Measurements from ENCODE around the gene CLDN19.
A peak's percentile ranks its signal among the peaks of the same experiment; 100 is the strongest.

CLDN19 gene

GRCh38 chr1:42730988-42731387 lies 9.0 kb downstream of the CLDN19 start:
- TF ChIP-seq RAD21 (IDR thresholded peaks at IDR 0.05; ENCODE audit: low read depth) (peak; percentile 78), CREB1 (IDR thresholded peaks at IDR 0.05; ENCODE audit: low read depth) (no peak), REST (IDR thresholded peaks at IDR 0.05; ENCODE audit: low read depth) (no peak), USF1 (IDR thresholded peaks at IDR 0.05) (no peak)

GRCh38 chr1:42730002-42730401 lies 10.0 kb downstream of the CLDN19 start:
- TF ChIP-seq NFIC (IDR thresholded peaks at IDR 0.05) (no peak), FOXM1 (IDR thresholded peaks at IDR 0.05; ENCODE audit: borderline replicate concordance, low read depth) (no peak), REST (IDR thresholded peaks at IDR 0.05; ENCODE audit: low read depth) (no peak), USF1 (IDR thresholded peaks at IDR 0.05) (no peak), TEAD4 (IDR thresholded peaks at IDR 0.05) (no peak), EP300 (IDR thresholded peaks at IDR 0.05; ENCODE audit: borderline replicate concordance) (no peak), TAF1 (IDR thresholded peaks at IDR 0.05; ENCODE audit: low read depth) (no peak), TCF12 (IDR thresholded peaks at IDR 0.05; ENCODE audit: low read depth) (no peak), CREB1 (IDR thresholded peaks at IDR 0.05; ENCODE audit: low read depth) (no peak), EGR1 (IDR thresholded peaks at IDR 0.05) (no peak), CEBPB (IDR thresholded peaks at IDR 0.05) (no peak), RAD21 (IDR thresholded peaks at IDR 0.05; ENCODE audit: low read depth) (no peak), ZBTB7A (IDR thresholded peaks at IDR 0.05; ENCODE audit: low read depth) (no peak)

- TF ChIP-seq ZBTB7A (IDR thresholded peaks at IDR 0.05; ENCODE audit: low read depth) (no peak), TAF1 (IDR thresholded peaks at IDR 0.05; ENCODE audit: low read depth) (no peak), NFIC (IDR thresholded peaks at IDR 0.05) (no peak), EP300 (IDR thresholded peaks at IDR 0.05; ENCODE audit: borderline replicate concordance) (no peak), CEBPB (IDR thresholded peaks at IDR 0.05) (no peak), EGR1 (IDR thresholded peaks at IDR 0.05) (no peak), MAX (IDR thresholded peaks at IDR 0.05) (no peak), REST (IDR thresholded peaks at IDR 0.05; ENCODE audit: low read depth) (no peak), YY1 (IDR thresholded peaks at IDR 0.05; ENCODE audit: low read depth) (no peak), FOXM1 (IDR thresholded peaks at IDR 0.05; ENCODE audit: borderline replicate concordance, low read depth) (no peak), TEAD4 (IDR thresholded peaks at IDR 0.05) (no peak), USF1 (IDR thresholded peaks at IDR 0.05) (no peak), CREB1 (IDR thresholded peaks at IDR 0.05; ENCODE audit: low read depth) (no peak), RAD21 (IDR thresholded peaks at IDR 0.05; ENCODE audit: low read depth) (no peak), TCF12 (IDR thresholded peaks at IDR 0.05; ENCODE audit: low read depth) (no peak)
Observed at GRCh38 chr1:42723511-42723910, 16.5 kb downstream of the CLDN19 start.

- TF ChIP-seq TAF1 (IDR thresholded peaks at IDR 0.05; ENCODE audit: low read depth), result no peak
Observed at GRCh38 chr1:42721926-42722325, 18.1 kb downstream of the CLDN19 start.

GRCh38 chr1:42720868-42721267 lies 19.2 kb downstream of the CLDN19 start:
- TF ChIP-seq CEBPB (IDR thresholded peaks at IDR 0.05) (no peak), REST (IDR thresholded peaks at IDR 0.05; ENCODE audit: low read depth) (no peak), FOXM1 (IDR thresholded peaks at IDR 0.05; ENCODE audit: borderline replicate concordance, low read depth) (no peak), EP300 (IDR thresholded peaks at IDR 0.05; ENCODE audit: borderline replicate concordance) (no peak), RAD21 (IDR thresholded peaks at IDR 0.05; ENCODE audit: low read depth) (no peak), USF1 (IDR thresholded peaks at IDR 0.05) (no peak), EGR1 (IDR thresholded peaks at IDR 0.05) (no peak), TEAD4 (IDR thresholded peaks at IDR 0.05) (no peak), MAX (IDR thresholded peaks at IDR 0.05) (no peak), ZBTB7A (IDR thresholded peaks at IDR 0.05; ENCODE audit: low read depth) (no peak), TCF12 (IDR thresholded peaks at IDR 0.05; ENCODE audit: low read depth) (no peak), TAF1 (IDR thresholded peaks at IDR 0.05; ENCODE audit: low read depth) (no peak), YY1 (IDR thresholded peaks at IDR 0.05; ENCODE audit: low read depth) (no peak)
